Sigmoid colon (tissue), 3 donors: ENCODE data around the gene KRT79.

Experiments
- CTCF ChIP-seq, 4 experiments: fragments of 450-650 bp in 3 of 4; fragments of 200-600 bp in 1 of 4; IDR thresholded peaks; one replicate each; pipeline ENCODE4 v1.5.1; 2016 to 2019; ENCODE audit warnings: antibody characterized with exemption in 4 of 4, mild to moderate bottlenecking in 3 of 4, moderate library complexity in 2 of 4
- POLR2A ChIP-seq, 2 donors: fragments of 450-650 bp; IDR thresholded peaks; one replicate each; pipeline ENCODE4 v1.6.1; 2016; ENCODE audit warnings: antibody characterized with exemption in 2 of 2, mild to moderate bottlenecking in 2 of 2, moderate library complexity in 2 of 2

GRCh38 chr12:52787324-52788191 lies 46.6 kb downstream of the KRT79 start:
- no peak for TF ChIP-seq CTCF (IDR thresholded peaks at IDR 0.05)
- no peak for TF ChIP-seq POLR2A (IDR thresholded peaks at IDR 0.05)
